Activated CD4-positive, alpha-beta memory T cell treated with anti-CD3 and anti-CD28 coated beads for 36 hours (primary cell): ENCODE measurements around the gene BHLHE41. TPM values are rescaled to one million over a fixed set of nuclear protein-coding genes. Genes with fewer than 3 reads are reported as not detected.

Experiments used
- CTCF ChIA-PET: fragments of 350-600 bp; sonication (Branson Sonifier 250); formaldehyde crosslinking; loops from one replicate; lab custom pipeline; 2021; ENCODE audit warnings: antibody characterized with exemption, inconsistent platforms; lab: Charles Lee
- POLR2A ChIA-PET: fragments of 350-600 bp; sonication (Branson Sonifier 250); formaldehyde crosslinking; loops from one replicate; lab custom pipeline; 2021; ENCODE audit warnings: antibody characterized with exemption; lab: Charles Lee
- DNase-seq: peaks from one replicate; pipeline ENCODE4 v3.0.0-alpha.2; 2020
- H3K27ac Mint-ChIP-seq: one replicate; pipeline ENCODE4 v1.8.0; 2021; ENCODE audit warnings: mixed read lengths
- H3K27me3 Mint-ChIP-seq: one replicate; pipeline ENCODE4 v1.8.0; 2021; ENCODE audit warnings: mixed read lengths
- H3K36me3 Mint-ChIP-seq: one replicate; pipeline ENCODE4 v1.8.0; 2021; ENCODE audit warnings: mixed read lengths
- H3K4me1 Mint-ChIP-seq: one replicate; pipeline ENCODE4 v1.8.0; 2021; ENCODE audit warnings: low read depth, mixed read lengths
- H3K4me3 Mint-ChIP-seq: one replicate; pipeline ENCODE4 v1.8.0; 2021; ENCODE audit warnings: mild to moderate bottlenecking, mixed read lengths
- H3K9me3 Mint-ChIP-seq: one replicate; pipeline ENCODE4 v1.8.0; 2021; ENCODE audit warnings: mixed read lengths
- intact Hi-C: fragments of 100-400 bp; cut with micrococcal nuclease; formaldehyde crosslinking; loops from one replicate; pipeline ENCODE4 v1.15.1; 2023
- total RNA-seq, 2 experiments: library from RNA; stranded (reverse); gene quantifications; one replicate each; pipeline ENCODE4 v1.2.3, GENCODE V29; 2021

Gene BHLHE41
- total RNA-seq, 2 experiments from 2014 or later: not detected

GRCh38 chr12:26109343-26109881 is 15.4 kb downstream of the BHLHE41 start:
- peaks cover 5% of the 10 kb centered on the region for H3K4me1 Mint-ChIP-seq
- H3K4me3 Mint-ChIP-seq: no peak overlapping the region
- intact Hi-C loops: no loop called here
- no peaks in the 10 kb centered on the region for H3K9me3 Mint-ChIP-seq
- ChIA-PET CTCF (interaction anchor here (1.4 kb wide), 1 partner anchor 12 kb away, joined by 4 read pairs; no protein-coding TSS in a partner anchor), POLR2A (no interaction called here)
- peaks cover 22% of the 10 kb centered on the region for H3K27me3 Mint-ChIP-seq
- DNase-seq: no peak
- H3K36me3 Mint-ChIP-seq: no peaks in the 10 kb centered on the region
- no peak overlapping the region for H3K27ac Mint-ChIP-seq

- no peak for DNase-seq
- ChIA-PET CTCF (interaction anchor here (0.7 to 1.1 kb wide), 2 partner anchors 8 to 11 kb away, joined by 3 to 4 read pairs; no protein-coding TSS in a partner anchor), POLR2A (no interaction called here)
- Mint-ChIP-seq H3K9me3 (no peaks in the 10 kb centered on the region), H3K4me1 (peaks cover 4% of the 10 kb centered on the region), H3K27ac (no peak overlapping the region), H3K4me3 (no peak overlapping the region), H3K27me3 (peaks cover 24% of the 10 kb centered on the region), H3K36me3 (no peaks in the 10 kb centered on the region)
- intact Hi-C loops: no loop called here
Observed at GRCh38 chr12:26108915-26109314, 15.9 kb downstream of the BHLHE41 start.

GRCh38 chr12:26106347-26106746 is 18.5 kb downstream of the BHLHE41 start:
- Mint-ChIP-seq H3K27me3 (peaks cover 14% of the 10 kb centered on the region), H3K9me3 (no peaks in the 10 kb centered on the region), H3K4me1 (no peaks in the 10 kb centered on the region), H3K27ac (no peak overlapping the region), H3K4me3 (no peak overlapping the region), H3K36me3 (no peaks in the 10 kb centered on the region)
- DNase-seq: no peak
- intact Hi-C loops: no loop called here
- CTCF ChIA-PET: no interaction called here
- POLR2A ChIA-PET: no interaction called here

GRCh38 chr12:26102953-26103352 is 21.9 kb downstream of the BHLHE41 start:
- no peak overlapping the region for H3K4me3 Mint-ChIP-seq
- CTCF ChIA-PET: interaction anchor here (1.4 kb wide), 1 partner anchor 548 kb away, joined by 4 read pairs; no protein-coding TSS in a partner anchor

GRCh38 chr12:26101763-26102162 is 23.1 kb downstream of the BHLHE41 start:
- no peak overlapping the region for H3K4me3 Mint-ChIP-seq
- intact Hi-C loops: no loop called here
- no peaks in the 10 kb centered on the region for H3K36me3 Mint-ChIP-seq

More at GRCh38 chr12:26102953-26103352, 21.9 kb downstream of the BHLHE41 start:
- Mint-ChIP-seq H3K36me3 (no peaks in the 10 kb centered on the region), H3K4me1 (no peaks in the 10 kb centered on the region), H3K9me3 (no peaks in the 10 kb centered on the region), H3K27ac (no peak overlapping the region), H3K27me3 (peaks cover 16% of the 10 kb centered on the region)
- no peak for DNase-seq
- intact Hi-C loops: no loop called here
- POLR2A ChIA-PET: no interaction called here

GRCh38 chr12:26101350-26101734 is 23.5 kb downstream of the BHLHE41 start:
- no peaks in the 10 kb centered on the region for H3K36me3 Mint-ChIP-seq
- POLR2A ChIA-PET: no interaction called here
- intact Hi-C loops: no loop called here
- H3K4me1 Mint-ChIP-seq: no peaks in the 10 kb centered on the region
- CTCF ChIA-PET: no interaction called here
- H3K27ac Mint-ChIP-seq: no peak overlapping the region
- no peaks in the 10 kb centered on the region for H3K9me3 Mint-ChIP-seq
- no peak overlapping the region for H3K4me3 Mint-ChIP-seq
- no peak for DNase-seq
- H3K27me3 Mint-ChIP-seq: peaks cover 16% of the 10 kb centered on the region

More at GRCh38 chr12:26101763-26102162, 23.1 kb downstream of the BHLHE41 start:
- Mint-ChIP-seq H3K9me3 (no peaks in the 10 kb centered on the region), H3K27ac (no peak overlapping the region), H3K27me3 (peaks cover 16% of the 10 kb centered on the region), H3K4me1 (no peaks in the 10 kb centered on the region)
- no peak for DNase-seq
- ChIA-PET CTCF (interaction anchor here (1.1 kb wide), 1 partner anchor 18 kb away, joined by 4 read pairs; no protein-coding TSS in a partner anchor), POLR2A (no interaction called here)

- POLR2A ChIA-PET: no interaction called here
- Mint-ChIP-seq H3K4me3 (no peak overlapping the region), H3K27ac (no peak overlapping the region), H3K36me3 (no peaks in the 10 kb centered on the region), H3K4me1 (no peaks in the 10 kb centered on the region), H3K9me3 (no peaks in the 10 kb centered on the region), H3K27me3 (peaks cover 16% of the 10 kb centered on the region)
- no peak for DNase-seq
- intact Hi-C loops: no loop called here
- CTCF ChIA-PET: interaction anchor here (1.5 kb wide), 1 partner anchor 601 kb away, joined by 7 read pairs; no protein-coding TSS in a partner anchor
Observed at GRCh38 chr12:26100666-26101349, 24.0 kb downstream of the BHLHE41 start.

GRCh38 chr12:26097046-26097878 is 27.6 kb downstream of the BHLHE41 start:
- ChIA-PET CTCF (interaction anchor here (0.6 to 1.8 kb wide), 23 partner anchors 10 to 970 kb away, joined by 3 to 11 read pairs (median 4); partner anchors contain the start of gene BHLHE41), POLR2A (no interaction called here)
- Mint-ChIP-seq H3K27me3 (peaks cover 14% of the 10 kb centered on the region), H3K9me3 (no peaks in the 10 kb centered on the region), H3K27ac (no peak overlapping the region), H3K36me3 (no peaks in the 10 kb centered on the region), H3K4me3 (no peak overlapping the region), H3K4me1 (no peaks in the 10 kb centered on the region)
- intact Hi-C loops: loop anchor here (1.0 to 10.0 kb wide), 6 partner anchors 177 to 604 kb away; no protein-coding TSS in a partner anchor
- DNase-seq: peak; percentile 62

GRCh38 chr12:26096036-26096435 is 28.8 kb downstream of the BHLHE41 start:
- Mint-ChIP-seq H3K9me3 (no peaks in the 10 kb centered on the region), H3K27me3 (peaks cover 8% of the 10 kb centered on the region), H3K4me3 (no peak overlapping the region), H3K36me3 (no peaks in the 10 kb centered on the region), H3K4me1 (no peaks in the 10 kb centered on the region), H3K27ac (no peak overlapping the region)
- CTCF ChIA-PET: interaction anchor here (1.2 to 1.7 kb wide), 3 partner anchors 24 to 429 kb away, joined by 3 to 8 read pairs (median 5); no protein-coding TSS in a partner anchor
- intact Hi-C loops: loop anchor here (2.0 to 10.0 kb wide), 2 partner anchors 329 to 429 kb away; no protein-coding TSS in a partner anchor
- DNase-seq: no peak
- POLR2A ChIA-PET: no interaction called here

GRCh38 chr12:26095186-26095585 is 29.7 kb downstream of the BHLHE41 start:
- POLR2A ChIA-PET: no interaction called here
- no peaks in the 10 kb centered on the region for H3K9me3 Mint-ChIP-seq
- H3K27me3 Mint-ChIP-seq: peaks cover 8% of the 10 kb centered on the region
- no peak overlapping the region for H3K4me3 Mint-ChIP-seq
- H3K4me1 Mint-ChIP-seq: no peaks in the 10 kb centered on the region
- DNase-seq: no peak
- CTCF ChIA-PET: interaction anchor here (0.5 kb wide), 1 partner anchor 121 kb away, joined by 4 read pairs; no protein-coding TSS in a partner anchor
- no peaks in the 10 kb centered on the region for H3K36me3 Mint-ChIP-seq
- no peak overlapping the region for H3K27ac Mint-ChIP-seq
- intact Hi-C loops: loop anchor here (10.0 kb wide), 1 partner anchor 330 kb away; no protein-coding TSS in a partner anchor

- CTCF ChIA-PET: no interaction called here
- H3K27me3 Mint-ChIP-seq: no peaks in the 10 kb centered on the region
- no peaks in the 10 kb centered on the region for H3K4me1 Mint-ChIP-seq
- H3K36me3 Mint-ChIP-seq: no peaks in the 10 kb centered on the region
- no peak overlapping the region for H3K4me3 Mint-ChIP-seq
- intact Hi-C loops: loop anchor here (10.0 kb wide), 1 partner anchor 332 kb away; no protein-coding TSS in a partner anchor
- H3K27ac Mint-ChIP-seq: no peak overlapping the region
- no peak for DNase-seq
- POLR2A ChIA-PET: no interaction called here
- no peaks in the 10 kb centered on the region for H3K9me3 Mint-ChIP-seq
Observed at GRCh38 chr12:26092346-26093105, 32.3 kb downstream of the BHLHE41 start.
